HepG2 (cell line): ENCODE results near the gene ARFIP2. TPM values are rescaled to one million over a fixed set of nuclear protein-coding genes. Genes with fewer than 3 reads are reported as not detected.

Source experiments
- ATF7 ChIP-seq, 2 experiments: fragments of 450-650 bp in 1 of 2; sonication (generic) in 1 of 2; formaldehyde crosslinking in 1 of 2; IDR thresholded peaks; 2 replicates each; pipeline versions ENCODE4 v1.4.0 to v1.6.1; 2016 to 2020; ENCODE audit warnings: antibody characterized with exemption in 1 of 2, mild to moderate bottlenecking in 1 of 2, missing genetic modification reagents in 1 of 2
- CEBPZ ChIP-seq: IDR thresholded peaks from 2 replicates; pipeline ENCODE4 v1.6.1; 2012; ENCODE audit warnings: low read length, improper control_type of control experiment
- ETV5 ChIP-seq: IDR thresholded peaks from 2 replicates; pipeline ENCODE4 v1.6.1; 2018; ENCODE audit warnings: missing biosample characterization, missing genetic modification reagents, inconsistent platforms, borderline replicate concordance
- FOXP4 ChIP-seq: sonication (generic); formaldehyde crosslinking; IDR thresholded peaks from 2 replicates; pipeline ENCODE4 v1.4.0; 2020; ENCODE audit warnings: missing genetic modification reagents
- HCFC1 ChIP-seq: fragments of 150-350 bp; IDR thresholded peaks from 2 replicates; pipeline ENCODE4 v1.6.1; 2014; ENCODE audit warnings: low read depth, low read length
- HOXA9 ChIP-seq: sonication (generic); formaldehyde crosslinking; IDR thresholded peaks from 2 replicates; pipeline ENCODE4 v1.8.1; 2022; ENCODE audit warnings: missing genetic modification reagents, mild to moderate bottlenecking, moderate library complexity, borderline replicate concordance
- PCBP1 ChIP-seq: fragments of 200-400 bp; formaldehyde crosslinking; IDR thresholded peaks from 2 replicates; pipeline ENCODE4 v1.6.1; 2017; ENCODE audit warnings: mild to moderate bottlenecking, low read depth, low read length, borderline replicate concordance
- POGK ChIP-seq: sonication (generic); formaldehyde crosslinking; conservative IDR thresholded peaks from 2 replicates; pipeline ENCODE4 v1.8.0; 2022; ENCODE audit warnings: mild to moderate bottlenecking, moderate library complexity, missing genetic modification reagents
- REXO4 ChIP-seq: sonication (generic); formaldehyde crosslinking; IDR thresholded peaks from 2 replicates; pipeline ENCODE4 v1.8.0; 2022; ENCODE audit warnings: missing genetic modification reagents, mild to moderate bottlenecking, borderline replicate concordance
- SALL2 ChIP-seq: sonication (generic); formaldehyde crosslinking; IDR thresholded peaks from 2 replicates; pipeline ENCODE4 v1.8.1; 2023; ENCODE audit warnings: mild to moderate bottlenecking, missing genetic modification reagents, inconsistent platforms
- SATB2 ChIP-seq: sonication (generic); formaldehyde crosslinking; IDR thresholded peaks from 2 replicates; pipeline ENCODE4 v1.5.0; 2020; ENCODE audit warnings: missing genetic modification reagents
- SMAD1 ChIP-seq: sonication (generic); formaldehyde crosslinking; IDR thresholded peaks from 2 replicates; pipeline ENCODE4 v1.4.0; 2020; ENCODE audit warnings: missing genetic modification reagents, low read depth, mild to moderate bottlenecking, borderline replicate concordance
- ZBTB2 ChIP-seq: sonication (generic); formaldehyde crosslinking; IDR thresholded peaks from 2 replicates; pipeline ENCODE4 v1.8.0; 2022; ENCODE audit warnings: low read depth, missing genetic modification reagents
- ZBTB44 ChIP-seq: sonication (generic); formaldehyde crosslinking; IDR thresholded peaks from 2 replicates; pipeline ENCODE4 v1.4.0; 2020; ENCODE audit warnings: missing genetic modification reagents
- ZMYM3 ChIP-seq: sonication (generic); formaldehyde crosslinking; IDR thresholded peaks from 2 replicates; pipeline ENCODE4 v1.5.1; 2020; ENCODE audit warnings: mild to moderate bottlenecking, missing genetic modification reagents
- polyA plus RNA-seq, 8 experiments: library from polyadenylated mRNA; depleted of rRNA in 3 of 8; stranded (reverse) in 7 of 8; unstranded in 1 of 8; fragments of >200 nt; fragmentation: Illumina TruSeq in 4 of 8; extraction: Trizol in 4 of 8; gene quantifications; 2 replicates each; pipeline versions ENCODE4 v1.2.1 to v1.2.3, GENCODE V29; 2011 to 2016; ENCODE audit warnings: low read depth in 4 of 8, missing spikeins in 1 of 8, mixed read lengths in 1 of 8; ENCODE audit not compliant: insufficient read depth in 1 of 8
- total RNA-seq, 5 experiments: library from RNA; depleted of rRNA; stranded (reverse); fragments of >200 nt; fragmentation: Illumina TruSeq; extraction: Trizol; gene quantifications; 2 replicates each; pipeline ENCODE4 v1.2.3, GENCODE V29; 2016; ENCODE audit warnings: low read depth in 1 of 5

Gene ARFIP2
- total and polyA plus RNA-seq, 2 of the 13 experiments (the other 11 are each of a cell fraction or from before 2014, with no cell fraction given), result 56.6 to 60.2 TPM

GRCh38 chr11:6481012-6481923 is at the start of gene ARFIP2, which contains the start of gene TIMM10B (continued):
- TF ChIP-seq CEBPZ (no peak), ZBTB44 (CRISPR knock-in tag) (peak; percentile 33; the same call in 1 of the 2 replicates), HCFC1 (peak; percentile 74), SMAD1 (peak; percentile 85; the same call in 1 of the 2 replicates), SALL2 (CRISPR knock-in tag) (peak; percentile 92), POGK (no peak; the same call in 1 of the 2 replicates), ATF7 (IDR thresholded peaks at IDR 0.05) (0 out of 2 replicates have a peak, but pooled peaks have one; percentile 29), ATF7 (CRISPR knock-in tag; IDR thresholded peaks at IDR 0.05) (peak; percentile 52), REXO4 (CRISPR knock-in tag) (no peak), HOXA9 (CRISPR knock-in tag) (0 out of 2 replicates have a peak, but pooled peaks have one; percentile 60), FOXP4 (CRISPR knock-in tag) (no peak), ZBTB2 (0 out of 2 replicates have a peak, but pooled peaks have one; percentile 35), ZMYM3 (CRISPR knock-in tag) (no peak), PCBP1 (no peak), ETV5 (CRISPR knock-in tag) (peak; percentile 92), SATB2 (CRISPR knock-in tag) (no peak)
